ENCODE results near the gene DBP. TPM values are rescaled to one million over a fixed set of nuclear protein-coding genes. Genes with fewer than 3 reads are reported as not detected.
A peak's percentile ranks its signal among the peaks of the same experiment; 100 is the strongest.

The DBP gene
- total RNA-seq, 2 experiments from 2014 or later, result 10.8 to 13.1 TPM

GRCh38 chr19:48672994-48673393 is 35.8 kb upstream of the DBP start, which contains the start of gene NTN5:
NTN5 (minus strand) TSS chr19:48673017; CDS start chr19:48670986, 2,031 bp downstream.
- no peak for TF ChIP-seq CTCF (IDR thresholded peaks at IDR 0.05)
- ATAC-seq (no peak), DNase-seq (no peak)
- H3K9me3 Mint-ChIP-seq, result peaks cover 4% of the 10 kb centered on the region
- intact Hi-C loops (cut with micrococcal nuclease), result no loop called here
- no peaks in the 10 kb centered on the region for H3K27me3 Mint-ChIP-seq
- POLR2A ChIA-PET, result interaction anchor here (1.4 kb wide), 1 partner anchor 23 kb away, joined by 3 read pairs; the partner anchor contains the start of gene FUT2
- H3K4me3 Mint-ChIP-seq, result no peak within 1 kb of the TSS
- H3K27ac Mint-ChIP-seq, result no peak within 1 kb of the TSS
- H3K36me3 Mint-ChIP-seq (ENCODE audit: low read depth), result peaks cover 2% of the 10 kb centered on the region
- CTCF ChIA-PET, result no interaction called here
- H3K4me1 Mint-ChIP-seq (ENCODE audit: low read depth), result peaks cover 3% of the 10 kb centered on the region

GRCh38 chr19:48671446-48671995 is 34.3 kb upstream of the DBP start:
- CTCF ChIA-PET, result no interaction called here
- DNase-seq, result no peak
- no peak for ATAC-seq
- H3K9me3 Mint-ChIP-seq, result peaks cover 4% of the 10 kb centered on the region
- intact Hi-C loops (cut with micrococcal nuclease), result no loop called here
- TF ChIP-seq CTCF (IDR thresholded peaks at IDR 0.05), result no peak
- H3K36me3 Mint-ChIP-seq (ENCODE audit: low read depth), result peaks cover 2% of the 10 kb centered on the region
- H3K27me3 Mint-ChIP-seq, result no peaks in the 10 kb centered on the region
- POLR2A ChIA-PET, result no interaction called here
- H3K4me1 Mint-ChIP-seq (ENCODE audit: low read depth), result peaks cover 3% of the 10 kb centered on the region
- H3K27ac Mint-ChIP-seq, result no peak overlapping the region
- no peak overlapping the region for H3K4me3 Mint-ChIP-seq

DNA sequence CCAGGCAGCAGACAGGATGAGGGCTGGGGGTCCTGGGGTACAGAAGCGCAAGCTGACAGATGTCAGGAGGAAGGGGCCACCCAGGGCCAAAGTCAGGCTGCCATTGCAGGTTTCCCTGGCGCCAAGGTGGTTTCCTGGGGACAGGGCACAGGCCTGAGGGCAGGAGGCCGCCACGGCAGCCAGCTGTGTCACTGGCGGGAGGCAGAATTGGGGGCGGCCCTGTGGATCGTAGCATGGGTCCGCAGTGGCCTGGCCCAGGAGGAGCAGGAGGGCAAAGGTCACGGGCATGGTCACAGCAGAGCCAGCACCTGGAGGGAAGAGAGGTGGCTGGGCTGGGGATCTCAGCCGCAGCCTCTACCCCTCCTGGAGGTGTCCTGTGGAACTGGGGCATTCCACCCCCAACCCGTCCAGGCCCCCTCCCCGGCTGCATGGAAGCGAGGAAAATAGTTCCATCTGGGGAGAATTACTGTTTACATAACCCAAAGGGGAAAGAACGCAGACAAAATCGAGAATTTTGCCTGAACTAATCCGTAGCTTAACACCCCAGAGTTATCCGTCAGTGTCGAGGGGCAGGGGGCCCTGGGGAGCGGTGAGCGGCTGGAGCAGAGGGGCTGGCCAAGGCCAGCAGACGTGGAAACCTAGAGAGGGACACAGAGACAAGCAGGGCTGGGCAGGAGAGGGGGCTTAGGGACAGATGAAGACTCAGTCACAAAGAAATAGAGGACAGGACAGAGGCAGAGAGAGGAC is 33.7 kb upstream of the DBP start:
- H3K9me3 Mint-ChIP-seq, result peaks cover 4% of the 10 kb centered on the region
- ChIA-PET CTCF (no interaction called here), POLR2A (no interaction called here)
- TF ChIP-seq CTCF (IDR thresholded peaks at IDR 0.05), result no peak
- H3K36me3 Mint-ChIP-seq (ENCODE audit: low read depth), result peaks cover 2% of the 10 kb centered on the region
- no peaks in the 10 kb centered on the region for H3K27me3 Mint-ChIP-seq
- no peak for ATAC-seq
- peaks cover 3% of the 10 kb centered on the region for H3K4me1 Mint-ChIP-seq (ENCODE audit: low read depth)
- no peak overlapping the region for H3K4me3 Mint-ChIP-seq
- no peak for DNase-seq
- intact Hi-C loops (cut with micrococcal nuclease), result no loop called here
- no peak overlapping the region for H3K27ac Mint-ChIP-seq

DNA sequence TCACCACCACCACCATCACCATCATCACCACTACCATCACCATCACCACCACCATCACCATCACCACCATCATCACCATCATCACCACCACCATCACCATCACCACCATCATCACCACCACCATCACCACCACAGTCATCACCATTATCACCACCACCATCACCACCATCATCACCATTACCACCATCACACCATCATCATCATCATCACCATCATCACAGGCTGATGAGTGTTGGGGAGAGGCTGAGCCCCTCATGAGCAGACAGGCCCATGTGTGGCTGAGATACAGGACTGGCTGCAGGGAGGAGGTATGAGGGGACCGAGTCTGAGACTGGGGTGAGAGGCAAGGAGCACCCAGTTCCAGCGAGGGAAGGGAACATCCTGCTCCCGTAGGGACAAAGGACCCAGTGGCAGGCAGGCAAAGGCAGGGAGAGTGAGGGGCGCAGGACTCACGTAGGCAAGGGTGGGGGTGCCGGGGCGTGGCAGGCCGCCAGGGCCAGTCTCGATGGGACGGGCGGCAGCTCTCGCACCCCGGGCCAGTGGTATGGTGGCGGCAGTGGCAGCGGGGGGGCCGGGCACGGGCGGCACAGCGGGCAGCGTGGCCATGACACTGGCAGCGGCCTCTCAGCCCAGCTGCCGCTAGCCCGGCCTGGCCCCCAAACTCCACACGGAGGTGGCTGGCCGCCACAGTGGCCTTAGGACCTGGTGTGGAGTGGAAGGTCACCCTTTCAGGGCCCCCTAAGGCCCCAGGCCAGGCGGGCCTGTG is 32.9 kb upstream of the DBP start:
- Mint-ChIP-seq H3K4me1 (ENCODE audit: low read depth) (no peaks in the 10 kb centered on the region), H3K27ac (no peak overlapping the region), H3K4me3 (peak overlapping the region; percentile 17), H3K36me3 (ENCODE audit: low read depth) (peaks cover 2% of the 10 kb centered on the region), H3K9me3 (peaks cover 4% of the 10 kb centered on the region), H3K27me3 (no peaks in the 10 kb centered on the region)
- ATAC-seq (no peak), DNase-seq (no peak)
- ChIA-PET POLR2A (no interaction called here), CTCF (no interaction called here)
- TF ChIP-seq CTCF (IDR thresholded peaks at IDR 0.05), result no peak
- intact Hi-C loops (cut with micrococcal nuclease), result no loop called here

DNA sequence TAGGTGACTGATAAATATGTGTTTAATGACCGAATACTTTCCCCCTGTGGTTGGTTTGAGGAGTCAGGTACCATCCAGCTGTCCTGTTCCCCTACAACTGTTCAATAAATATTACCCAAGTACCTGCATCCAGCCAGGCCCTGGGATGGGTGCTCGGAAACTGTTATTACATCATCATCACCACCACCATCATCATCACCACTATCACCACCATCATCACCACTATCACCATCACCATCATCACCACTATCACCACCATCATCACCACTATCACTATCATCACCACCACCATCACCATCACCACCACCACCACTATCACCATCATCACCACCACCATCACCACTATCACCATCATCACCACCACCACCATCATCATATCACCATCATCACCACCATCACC is 31.6 kb upstream of the DBP start:
- Mint-ChIP-seq H3K4me3 (no peak overlapping the region), H3K9me3 (peaks cover 4% of the 10 kb centered on the region), H3K36me3 (ENCODE audit: low read depth) (peaks cover 2% of the 10 kb centered on the region), H3K4me1 (ENCODE audit: low read depth) (no peaks in the 10 kb centered on the region), H3K27me3 (no peaks in the 10 kb centered on the region), H3K27ac (no peak overlapping the region)
- CTCF ChIA-PET, result interaction anchor here (1.1 kb wide), 1 partner anchor 23 kb away, joined by 3 read pairs; the partner anchor contains the start of gene CA11
- no peak for TF ChIP-seq CTCF (IDR thresholded peaks at IDR 0.05)
- intact Hi-C loops (cut with micrococcal nuclease), result no loop called here
- POLR2A ChIA-PET, result no interaction called here
- no peak for ATAC-seq
- DNase-seq, result no peak

Data from activated CD8-positive, alpha-beta T cell treated with anti-CD3 and anti-CD28 coated beads for 36 hours (primary cell).